OCI-LY1 (cell line): ENCODE data around the gene IPP.

ENCODE experiments used
- EZH2 ChIP-seq: fragments of 200-600 bp; sonication (generic), shearing (Covaris generic); IDR thresholded peaks from 2 replicates; pipeline ENCODE4 v1.8.0; 2017; ENCODE audit warnings: borderline replicate concordance, mixed run types, mild to moderate bottlenecking, antibody characterized with exemption, low read length, moderate library complexity, mixed read lengths
- TF ChIP-seq, protein P1 (sequence below): fragments of 200-600 bp; sonication (generic), shearing (Covaris generic); IDR thresholded peaks from 2 replicates; pipeline ENCODE4 v1.5.1; 2017; ENCODE audit warnings: mild to moderate bottlenecking, antibody characterized with exemption, low read length, moderate library complexity, mixed read lengths

DNA sequence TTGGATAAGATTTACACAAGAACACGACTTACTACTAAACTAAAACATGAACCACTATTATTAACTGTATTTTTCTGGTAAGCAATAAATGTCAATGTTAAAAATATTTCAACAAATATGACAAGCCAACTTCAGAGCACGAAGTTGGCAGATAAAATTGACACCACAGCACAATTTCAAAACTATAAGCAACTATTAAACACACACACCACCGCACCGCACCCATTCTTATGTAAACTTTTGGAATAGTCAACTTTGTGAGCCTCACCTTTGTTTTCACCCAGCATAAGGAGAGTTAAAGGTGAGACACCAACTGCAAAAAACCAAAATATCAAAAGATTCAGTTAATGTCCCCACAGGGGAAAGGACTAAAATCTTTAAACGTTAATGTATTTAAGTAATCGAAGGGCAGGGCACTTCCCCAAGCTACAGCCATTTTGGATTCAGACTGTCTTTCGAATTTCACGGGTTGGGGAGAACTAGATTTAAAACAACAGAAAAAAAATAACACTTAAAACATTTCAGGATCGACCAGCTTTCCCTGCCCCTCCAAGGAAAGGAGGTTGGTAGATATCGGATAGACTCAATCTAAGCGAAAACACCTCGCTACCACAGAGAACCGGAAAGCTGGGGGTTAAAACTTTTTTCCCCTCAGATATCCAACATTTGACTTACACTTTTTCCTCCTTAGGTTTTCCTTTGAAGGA, 65.0 kb downstream of the IPP start:
- TF ChIP-seq, protein P1, sequence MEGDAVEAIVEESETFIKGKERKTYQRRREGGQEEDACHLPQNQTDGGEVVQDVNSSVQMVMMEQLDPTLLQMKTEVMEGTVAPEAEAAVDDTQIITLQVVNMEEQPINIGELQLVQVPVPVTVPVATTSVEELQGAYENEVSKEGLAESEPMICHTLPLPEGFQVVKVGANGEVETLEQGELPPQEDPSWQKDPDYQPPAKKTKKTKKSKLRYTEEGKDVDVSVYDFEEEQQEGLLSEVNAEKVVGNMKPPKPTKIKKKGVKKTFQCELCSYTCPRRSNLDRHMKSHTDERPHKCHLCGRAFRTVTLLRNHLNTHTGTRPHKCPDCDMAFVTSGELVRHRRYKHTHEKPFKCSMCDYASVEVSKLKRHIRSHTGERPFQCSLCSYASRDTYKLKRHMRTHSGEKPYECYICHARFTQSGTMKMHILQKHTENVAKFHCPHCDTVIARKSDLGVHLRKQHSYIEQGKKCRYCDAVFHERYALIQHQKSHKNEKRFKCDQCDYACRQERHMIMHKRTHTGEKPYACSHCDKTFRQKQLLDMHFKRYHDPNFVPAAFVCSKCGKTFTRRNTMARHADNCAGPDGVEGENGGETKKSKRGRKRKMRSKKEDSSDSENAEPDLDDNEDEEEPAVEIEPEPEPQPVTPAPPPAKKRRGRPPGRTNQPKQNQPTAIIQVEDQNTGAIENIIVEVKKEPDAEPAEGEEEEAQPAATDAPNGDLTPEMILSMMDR = no peak
- no peak for TF ChIP-seq EZH2
